ENCODE results near the gene BCL7A. TPM values are rescaled to one million over a fixed set of nuclear protein-coding genes. Genes with fewer than 3 reads are reported as not detected.

BCL7A gene
- total and polyA plus RNA-seq, 11 donors: 4.0 to 22.1 (median 14.3) TPM

DNA sequence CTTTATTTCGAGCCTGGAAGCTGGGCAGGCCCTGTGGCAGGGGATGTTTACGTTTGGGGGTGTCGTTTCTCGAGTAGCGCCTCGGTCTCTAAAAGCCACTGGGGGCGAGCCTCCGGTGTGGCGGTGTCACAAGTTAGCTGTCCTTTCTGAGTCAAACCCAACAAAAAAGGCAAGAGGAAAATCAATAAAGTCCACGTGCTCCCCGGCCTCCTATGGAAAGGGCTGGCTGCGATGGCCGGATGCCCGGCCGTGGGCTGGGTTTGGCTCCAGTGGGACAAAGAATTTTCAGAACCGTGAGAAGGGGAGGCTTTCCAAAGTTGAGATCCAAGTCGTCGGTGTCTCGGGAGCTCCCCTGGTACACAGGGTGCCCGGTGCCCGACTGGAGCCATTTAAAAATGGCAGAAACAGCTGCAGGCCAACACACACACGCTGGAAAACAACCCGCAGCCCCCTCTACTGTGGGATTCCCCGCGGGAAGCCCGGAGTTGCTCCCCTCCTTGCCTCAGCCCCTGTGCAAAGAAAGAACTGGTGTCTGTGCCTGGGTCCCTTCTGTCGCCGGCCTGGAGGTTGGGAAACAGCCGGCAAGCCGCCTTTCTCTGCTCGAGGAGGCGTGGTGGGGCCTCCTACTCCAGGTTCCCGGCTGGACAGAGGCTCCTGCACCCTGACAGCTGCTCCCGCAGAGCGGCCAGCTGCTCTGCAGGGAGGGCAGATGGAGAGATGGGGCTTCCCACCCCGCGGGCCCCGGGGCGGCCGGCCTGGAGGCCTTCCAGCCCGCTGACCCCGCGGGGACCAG, 1.9 kb downstream of the BCL7A start:
- ATAC-seq: peak; percentile 52 to 82 (median 60)
- 1 to 6% (median 3%) methylated on average over 28 to 43 of the region's 43 CpGs for WGBS, 4 donors

DNA sequence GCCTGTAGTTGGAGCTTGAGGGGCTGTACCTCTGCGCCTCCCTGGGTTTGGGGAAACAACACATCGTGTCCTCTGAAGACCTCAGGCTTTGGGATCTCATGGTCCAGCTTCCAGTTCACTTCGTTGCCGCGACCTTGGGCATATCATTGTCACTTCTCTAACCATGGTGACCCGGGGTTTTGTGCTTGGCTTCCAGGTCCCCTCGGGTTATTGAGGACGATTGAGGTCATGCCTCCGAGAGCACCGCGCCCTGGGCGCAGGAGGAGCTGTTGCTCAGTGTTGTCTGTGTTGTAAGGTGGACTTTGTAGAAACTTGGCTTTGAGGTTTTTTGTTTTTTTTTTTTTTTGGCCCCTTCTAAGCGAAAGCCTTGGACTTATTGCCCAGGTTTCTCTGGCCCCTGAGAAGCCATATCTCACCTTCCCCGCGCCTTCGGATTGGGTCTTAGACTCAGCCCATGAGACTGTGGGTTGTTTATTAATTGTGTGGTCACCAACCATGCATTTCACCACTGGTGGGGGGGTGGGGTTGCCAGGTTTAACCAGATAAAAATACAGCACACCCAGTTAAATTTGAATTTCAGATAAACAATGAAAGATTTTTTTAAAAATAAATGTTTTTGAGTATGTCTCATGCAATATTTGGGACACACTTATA, 2.6 kb downstream of the BCL7A start:
- Histone ChIP-seq H3K9me3 (peaks cover 0 to under 1% (median 0%) of the 10 kb centered on the region in 12 donors), H3K36me3 (no peaks in the 10 kb centered on the region), H3K4me3 (peak overlapping the region in 11 of 12 donors; percentile 40 to 88 (median 72)), H3K27ac (peak overlapping the region; percentile 55 to 94 (median 78)), H3K27me3 (peaks cover 0 to 11% (median 0%) of the 10 kb centered on the region in 9 donors), H3K4me1 (peaks cover 3 to 37% (median 19%) of the 10 kb centered on the region in 12 donors)
- no peak for DNase-seq
- 46 to 67% (median 57%) methylated on average over 14 to 16 of the region's 16 CpGs for WGBS, 4 donors
- intact Hi-C loops (cut with DNase I): loop anchor here in 5 of 10 donors (5.0 to 10.0 kb wide), 4 partner anchors 57 to 107 kb away; partner anchors contain the start of gene CFAP251 (in 4 of the 5)
- no peak for ATAC-seq
- TF ChIP-seq POLR2A (IDR thresholded peaks at IDR 0.05): no peak
- TF ChIP-seq, protein P1, sequence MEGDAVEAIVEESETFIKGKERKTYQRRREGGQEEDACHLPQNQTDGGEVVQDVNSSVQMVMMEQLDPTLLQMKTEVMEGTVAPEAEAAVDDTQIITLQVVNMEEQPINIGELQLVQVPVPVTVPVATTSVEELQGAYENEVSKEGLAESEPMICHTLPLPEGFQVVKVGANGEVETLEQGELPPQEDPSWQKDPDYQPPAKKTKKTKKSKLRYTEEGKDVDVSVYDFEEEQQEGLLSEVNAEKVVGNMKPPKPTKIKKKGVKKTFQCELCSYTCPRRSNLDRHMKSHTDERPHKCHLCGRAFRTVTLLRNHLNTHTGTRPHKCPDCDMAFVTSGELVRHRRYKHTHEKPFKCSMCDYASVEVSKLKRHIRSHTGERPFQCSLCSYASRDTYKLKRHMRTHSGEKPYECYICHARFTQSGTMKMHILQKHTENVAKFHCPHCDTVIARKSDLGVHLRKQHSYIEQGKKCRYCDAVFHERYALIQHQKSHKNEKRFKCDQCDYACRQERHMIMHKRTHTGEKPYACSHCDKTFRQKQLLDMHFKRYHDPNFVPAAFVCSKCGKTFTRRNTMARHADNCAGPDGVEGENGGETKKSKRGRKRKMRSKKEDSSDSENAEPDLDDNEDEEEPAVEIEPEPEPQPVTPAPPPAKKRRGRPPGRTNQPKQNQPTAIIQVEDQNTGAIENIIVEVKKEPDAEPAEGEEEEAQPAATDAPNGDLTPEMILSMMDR (IDR thresholded peaks at IDR 0.05): no peak

More for the DNA sequence above, 1.9 kb downstream of the BCL7A start:
- H3K4me3 ChIP-seq: peak overlapping the region; percentile 40 to 88 (median 71)
- H3K27me3 ChIP-seq: peaks cover 0 to 11% (median 0%) of the 10 kb centered on the region in 9 donors
- H3K36me3 ChIP-seq: no peaks in the 10 kb centered on the region
- intact Hi-C loops (cut with DNase I): loop anchor here in 5 of 10 donors (5.0 to 10.0 kb wide), 4 partner anchors 56 to 106 kb away; partner anchors contain the start of gene CFAP251 (in 4 of the 5)
- H3K9me3 ChIP-seq: peaks cover 0 to 7% (median 4%) of the 10 kb centered on the region in 12 donors
- H3K27ac ChIP-seq: peak overlapping the region; percentile 55 to 94 (median 78)
- H3K4me1 ChIP-seq: peaks cover 3 to 33% (median 18%) of the 10 kb centered on the region in 12 donors
- TF ChIP-seq POLR2A (IDR thresholded peaks at IDR 0.05): no peak
- TF ChIP-seq, protein P1 (IDR thresholded peaks at IDR 0.05): no peak
- DNase-seq: peak; percentile 54 to 81 (median 77)

DNA sequence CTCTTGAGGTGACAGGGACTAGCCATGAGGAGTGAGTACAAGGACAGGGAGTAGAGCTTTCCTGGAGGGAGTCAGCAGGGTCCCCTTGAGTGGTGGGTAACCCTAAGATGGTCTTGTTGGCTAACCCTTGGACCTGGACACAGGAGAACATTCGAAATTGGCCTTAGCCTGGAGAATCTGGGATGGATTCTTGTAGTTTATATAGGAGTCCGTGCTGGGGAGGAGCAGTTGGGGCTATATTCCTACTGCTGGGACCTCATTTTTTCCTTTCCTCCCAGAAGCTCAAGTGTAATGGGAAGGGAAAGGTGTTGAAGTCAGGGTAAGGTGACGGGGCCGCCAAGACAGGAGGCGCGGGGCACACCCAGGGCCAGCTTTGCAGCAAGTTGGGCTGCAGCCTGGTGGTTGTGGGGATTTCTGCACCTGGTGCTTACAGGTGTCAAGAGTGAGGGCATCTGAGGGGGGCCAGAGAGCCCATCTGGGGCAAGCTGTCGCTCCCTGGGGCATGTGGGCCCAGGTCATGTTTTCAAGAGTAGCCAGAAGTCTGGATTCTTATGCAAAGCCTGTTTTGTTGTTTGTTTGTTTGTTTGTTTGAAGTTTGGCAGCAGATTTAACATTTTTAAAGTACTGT, 5.1 kb downstream of the BCL7A start:
- Histone ChIP-seq H3K36me3 (no peaks in the 10 kb centered on the region), H3K27ac (no peak overlapping the region), H3K4me1 (peaks cover 0 to 44% (median 20%) of the 10 kb centered on the region in 12 donors), H3K9me3 (no peaks in the 10 kb centered on the region), H3K27me3 (no peaks in the 10 kb centered on the region), H3K4me3 (no peak overlapping the region)
- 95 to 98% (median 97%) methylated on average over 7 of the region's 7 CpGs for WGBS, 4 donors
- intact Hi-C loops (cut with DNase I): loop anchor here in 3 of 10 donors (5.0 to 10.0 kb wide), 3 partner anchors 70 to 110 kb away; partner anchors contain the start of gene CFAP251 (in 1 of the 3)
- DNase-seq (no peak), ATAC-seq (no peak)
- TF ChIP-seq POLR2A (IDR thresholded peaks at IDR 0.05): no peak
- TF ChIP-seq, protein P1 (IDR thresholded peaks at IDR 0.05): no peak

All from heart left ventricle (tissue), 16 donors.